Parathyroid adenoma (tissue), 2 donors: ENCODE data around the gene EEF1G.
A peak's percentile ranks its signal among the peaks of the same experiment; 100 is the strongest.

ENCODE experiments used
- H2AFZ ChIP-seq: fragments of 300-600 bp; sonication (generic); one replicate; pipeline ENCODE4 v1.7.0; 2017; ENCODE audit warnings: antibody characterized with exemption, mild to moderate bottlenecking
- H3K27ac ChIP-seq: fragments of 300-600 bp; sonication (generic); one replicate; pipeline ENCODE4 v1.7.0; 2017
- H3K27me3 ChIP-seq: fragments of 300-600 bp; sonication (generic); one replicate; pipeline ENCODE4 v1.7.0; 2017; ENCODE audit warnings: low read length; ENCODE audit not compliant: control insufficient read depth, insufficient read depth
- H3K36me3 ChIP-seq: fragments of 300-600 bp; sonication (generic); one replicate; pipeline ENCODE4 v1.7.0; 2017; ENCODE audit warnings: low read length; ENCODE audit not compliant: control insufficient read depth, insufficient read depth
- H3K4me1 ChIP-seq: fragments of 300-600 bp; sonication (generic); one replicate; pipeline ENCODE4 v1.7.0; 2017; ENCODE audit warnings: control low read depth
- H3K4me2 ChIP-seq: fragments of 300-600 bp; sonication (generic); one replicate; pipeline ENCODE4 v1.7.0; 2017; ENCODE audit warnings: low read length
- H3K4me3 ChIP-seq: fragments of 300-600 bp; sonication (generic); one replicate; pipeline ENCODE4 v1.7.0; 2017; ENCODE audit warnings: low read depth, low read length
- H3K79me2 ChIP-seq: fragments of 300-600 bp; sonication (generic); one replicate; pipeline ENCODE4 v1.7.0; 2017; ENCODE audit warnings: control low read depth
- H3K9ac ChIP-seq: fragments of 300-600 bp; sonication (generic); one replicate; pipeline ENCODE4 v1.7.0; 2017; ENCODE audit warnings: mild to moderate bottlenecking
- H3K9me3 ChIP-seq: fragments of 300-600 bp; sonication (generic); one replicate; pipeline ENCODE4 v1.7.0; 2017; ENCODE audit warnings: low read length; ENCODE audit not compliant: control insufficient read depth
- TF ChIP-seq, protein P1 (sequence below): fragments of 300-600 bp; sonication (generic); IDR thresholded peaks from one replicate; pipeline ENCODE4 v1.7.0; 2017; ENCODE audit warnings: antibody characterized with exemption, mild to moderate bottlenecking
- donor health status: primary hyperparathyroidism.

EEF1G gene

GRCh38 chr11:62600367-62601121, 26.9 kb upstream of the EEF1G start:
- peak overlapping the region; percentile 31 for H3K9ac ChIP-seq
- TF ChIP-seq, protein P1, sequence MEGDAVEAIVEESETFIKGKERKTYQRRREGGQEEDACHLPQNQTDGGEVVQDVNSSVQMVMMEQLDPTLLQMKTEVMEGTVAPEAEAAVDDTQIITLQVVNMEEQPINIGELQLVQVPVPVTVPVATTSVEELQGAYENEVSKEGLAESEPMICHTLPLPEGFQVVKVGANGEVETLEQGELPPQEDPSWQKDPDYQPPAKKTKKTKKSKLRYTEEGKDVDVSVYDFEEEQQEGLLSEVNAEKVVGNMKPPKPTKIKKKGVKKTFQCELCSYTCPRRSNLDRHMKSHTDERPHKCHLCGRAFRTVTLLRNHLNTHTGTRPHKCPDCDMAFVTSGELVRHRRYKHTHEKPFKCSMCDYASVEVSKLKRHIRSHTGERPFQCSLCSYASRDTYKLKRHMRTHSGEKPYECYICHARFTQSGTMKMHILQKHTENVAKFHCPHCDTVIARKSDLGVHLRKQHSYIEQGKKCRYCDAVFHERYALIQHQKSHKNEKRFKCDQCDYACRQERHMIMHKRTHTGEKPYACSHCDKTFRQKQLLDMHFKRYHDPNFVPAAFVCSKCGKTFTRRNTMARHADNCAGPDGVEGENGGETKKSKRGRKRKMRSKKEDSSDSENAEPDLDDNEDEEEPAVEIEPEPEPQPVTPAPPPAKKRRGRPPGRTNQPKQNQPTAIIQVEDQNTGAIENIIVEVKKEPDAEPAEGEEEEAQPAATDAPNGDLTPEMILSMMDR, result no peak
- H3K4me3 ChIP-seq, result peak overlapping the region; percentile 88
- H3K9me3 ChIP-seq, result no peaks in the 10 kb centered on the region
- H3K4me2 ChIP-seq, result peak overlapping the region; percentile 74
- H3K27ac ChIP-seq, result peak overlapping the region; percentile 89
- no peaks in the 10 kb centered on the region for H3K4me1 ChIP-seq
- H3K79me2 ChIP-seq, result no peaks in the 10 kb centered on the region
- H3K36me3 ChIP-seq, result no peaks in the 10 kb centered on the region
- no peaks in the 10 kb centered on the region for H3K27me3 ChIP-seq
- peak overlapping the region; percentile 83 for H2AFZ ChIP-seq

DNA sequence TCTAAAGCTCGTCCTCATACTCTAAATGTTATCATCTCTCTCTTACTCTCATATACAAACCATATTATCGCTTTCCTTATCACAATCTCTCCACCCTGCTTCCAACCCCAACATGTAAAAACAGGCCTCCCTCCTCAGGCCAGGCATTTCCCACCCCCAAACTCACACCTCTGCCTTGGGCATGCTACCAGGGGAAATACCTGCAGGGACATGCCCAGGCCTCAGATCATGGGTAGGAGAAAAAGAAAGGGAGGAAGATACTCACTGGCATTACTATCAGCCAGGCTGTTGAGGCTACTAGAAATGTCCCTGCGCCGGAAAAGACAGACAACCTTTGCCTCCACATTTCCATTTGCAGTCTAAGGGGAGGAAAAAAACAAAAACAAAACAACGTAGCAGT, 26.2 kb upstream of the EEF1G start:
- no peaks in the 10 kb centered on the region for H3K4me1 ChIP-seq
- TF ChIP-seq, protein P1, result no peak
- H3K4me3 ChIP-seq, result peak overlapping the region; percentile 88
- H3K9me3 ChIP-seq, result no peaks in the 10 kb centered on the region
- H3K27ac ChIP-seq, result no peak overlapping the region
- no peaks in the 10 kb centered on the region for H3K27me3 ChIP-seq
- no peaks in the 10 kb centered on the region for H3K79me2 ChIP-seq
- peak overlapping the region; percentile 74 for H3K4me2 ChIP-seq
- no peak overlapping the region for H3K9ac ChIP-seq
- no peak overlapping the region for H2AFZ ChIP-seq
- H3K36me3 ChIP-seq, result no peaks in the 10 kb centered on the region

- H3K79me2 ChIP-seq, result no peaks in the 10 kb centered on the region
- H3K27ac ChIP-seq, result no peak overlapping the region
- no peak overlapping the region for H2AFZ ChIP-seq
- no peaks in the 10 kb centered on the region for H3K27me3 ChIP-seq
- TF ChIP-seq, protein P1, result no peak
- peak overlapping the region; percentile 74 for H3K4me2 ChIP-seq
- H3K4me1 ChIP-seq, result no peaks in the 10 kb centered on the region
- H3K9ac ChIP-seq, result no peak overlapping the region
- H3K36me3 ChIP-seq, result no peaks in the 10 kb centered on the region
- peak overlapping the region; percentile 88 for H3K4me3 ChIP-seq
- H3K9me3 ChIP-seq, result no peaks in the 10 kb centered on the region
These were observed 25.5 kb upstream of the EEF1G start for GRCh38 chr11:62599069-62599696.

- Histone ChIP-seq H3K79me2 (no peaks in the 10 kb centered on the region), H2AFZ (no peak overlapping the region), H3K36me3 (no peaks in the 10 kb centered on the region), H3K4me2 (no peak overlapping the region), H3K27ac (no peak overlapping the region), H3K4me1 (peaks cover 8% of the 10 kb centered on the region), H3K4me3 (no peak overlapping the region), H3K27me3 (no peaks in the 10 kb centered on the region), H3K9ac (no peak overlapping the region), H3K9me3 (no peaks in the 10 kb centered on the region)
- TF ChIP-seq, protein P1, result no peak
These were observed 21.4 kb upstream of the EEF1G start for GRCh38 chr11:62595124-62595523.
